ENCODE results near the gene MALRD1. TPM values are rescaled to one million over a fixed set of nuclear protein-coding genes. Genes with fewer than 3 reads are reported as not detected.

Gene MALRD1
- total RNA-seq, 1 donor from 2014 or later, result 0.28 TPM

DNA sequence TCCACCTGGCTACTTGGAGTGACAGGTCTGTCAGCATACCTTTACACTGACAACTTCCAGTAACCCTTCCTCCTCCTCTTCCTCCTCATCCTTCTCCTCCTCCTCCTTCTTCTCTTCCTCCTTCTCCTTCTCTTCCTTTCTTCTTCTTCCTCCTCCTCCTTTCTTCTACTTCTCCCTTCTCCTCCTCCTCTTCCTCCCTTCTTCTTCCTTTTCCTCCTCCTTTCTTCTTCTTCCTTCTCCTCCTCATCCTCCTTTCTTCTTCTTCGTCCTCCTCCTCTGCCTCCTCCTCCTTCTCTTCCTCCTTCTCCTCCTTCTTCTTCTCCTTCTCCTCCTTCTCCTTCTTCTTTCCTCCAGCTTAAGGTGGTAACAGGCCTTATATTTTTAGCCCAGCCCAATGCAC is 658.3 kb downstream of the MALRD1 start:
- Mint-ChIP-seq H3K27ac (ENCODE audit: unreplicated experiment) (no peak overlapping the region), H3K36me3 (ENCODE audit: low read depth, unreplicated experiment) (peaks cover 4% of the 10 kb centered on the region), H3K4me3 (ENCODE audit: unreplicated experiment) (no peak overlapping the region), H3K4me1 (ENCODE audit: unreplicated experiment) (no peaks in the 10 kb centered on the region), H3K27me3 (ENCODE audit: unreplicated experiment) (peaks cover 3% of the 10 kb centered on the region), H3K9me3 (ENCODE audit: unreplicated experiment) (no peaks in the 10 kb centered on the region)
- no peak for DNase-seq (ENCODE audit: low spot score)
- TF ChIP-seq, protein P1, sequence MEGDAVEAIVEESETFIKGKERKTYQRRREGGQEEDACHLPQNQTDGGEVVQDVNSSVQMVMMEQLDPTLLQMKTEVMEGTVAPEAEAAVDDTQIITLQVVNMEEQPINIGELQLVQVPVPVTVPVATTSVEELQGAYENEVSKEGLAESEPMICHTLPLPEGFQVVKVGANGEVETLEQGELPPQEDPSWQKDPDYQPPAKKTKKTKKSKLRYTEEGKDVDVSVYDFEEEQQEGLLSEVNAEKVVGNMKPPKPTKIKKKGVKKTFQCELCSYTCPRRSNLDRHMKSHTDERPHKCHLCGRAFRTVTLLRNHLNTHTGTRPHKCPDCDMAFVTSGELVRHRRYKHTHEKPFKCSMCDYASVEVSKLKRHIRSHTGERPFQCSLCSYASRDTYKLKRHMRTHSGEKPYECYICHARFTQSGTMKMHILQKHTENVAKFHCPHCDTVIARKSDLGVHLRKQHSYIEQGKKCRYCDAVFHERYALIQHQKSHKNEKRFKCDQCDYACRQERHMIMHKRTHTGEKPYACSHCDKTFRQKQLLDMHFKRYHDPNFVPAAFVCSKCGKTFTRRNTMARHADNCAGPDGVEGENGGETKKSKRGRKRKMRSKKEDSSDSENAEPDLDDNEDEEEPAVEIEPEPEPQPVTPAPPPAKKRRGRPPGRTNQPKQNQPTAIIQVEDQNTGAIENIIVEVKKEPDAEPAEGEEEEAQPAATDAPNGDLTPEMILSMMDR (IDR thresholded peaks at IDR 0.05; ENCODE audit: unreplicated experiment), result no peak

DNA sequence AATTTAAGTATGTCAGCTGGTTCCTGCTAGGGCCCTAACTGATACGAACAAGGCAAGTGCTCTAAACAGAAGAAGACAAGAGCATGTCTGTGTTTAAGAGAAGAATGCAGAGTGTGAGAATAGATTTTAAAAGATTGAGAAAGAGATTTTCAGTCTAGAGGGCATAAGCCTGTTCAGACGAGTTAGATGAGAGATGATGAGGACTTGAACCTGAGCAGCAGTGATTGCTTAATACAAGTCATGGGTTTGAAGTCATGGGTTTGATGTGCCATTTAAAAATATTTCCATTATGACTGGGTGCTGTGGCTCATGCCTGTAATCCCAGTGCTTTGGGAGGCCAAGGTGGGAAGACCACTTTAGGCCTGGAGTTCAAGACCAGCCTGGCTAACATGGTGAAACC is 658.8 kb downstream of the MALRD1 start:
- TF ChIP-seq, protein P1 (IDR thresholded peaks at IDR 0.05; ENCODE audit: unreplicated experiment), result no peak
- no peaks in the 10 kb centered on the region for H3K4me1 Mint-ChIP-seq (ENCODE audit: unreplicated experiment)
- DNase-seq (ENCODE audit: low spot score), result no peak
- H3K9me3 Mint-ChIP-seq (ENCODE audit: unreplicated experiment), result no peaks in the 10 kb centered on the region
- peaks cover 5% of the 10 kb centered on the region for H3K36me3 Mint-ChIP-seq (ENCODE audit: low read depth, unreplicated experiment)
- H3K4me3 Mint-ChIP-seq (ENCODE audit: unreplicated experiment), result no peak overlapping the region
- peaks cover 3% of the 10 kb centered on the region for H3K27me3 Mint-ChIP-seq (ENCODE audit: unreplicated experiment)
- H3K27ac Mint-ChIP-seq (ENCODE audit: unreplicated experiment), result no peak overlapping the region

DNA sequence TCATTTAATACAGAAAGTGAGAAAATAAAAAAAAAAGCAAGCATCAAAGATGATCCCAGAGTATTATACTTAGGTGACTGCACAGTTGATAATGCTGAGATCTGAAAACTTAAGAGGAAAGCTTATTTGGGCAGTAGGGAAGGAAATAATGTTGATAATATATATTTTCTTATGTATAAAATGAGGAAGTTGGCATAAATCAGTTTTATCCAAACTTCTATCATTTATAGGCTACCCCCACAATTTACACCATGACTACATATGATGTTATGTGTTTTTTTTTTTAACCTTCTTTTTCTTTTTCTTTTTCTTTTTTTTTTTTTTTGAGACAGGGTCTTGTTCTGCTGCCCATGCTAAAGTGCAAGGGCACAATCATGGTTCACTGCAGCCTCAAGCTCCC is 659.4 kb downstream of the MALRD1 start:
- TF ChIP-seq, protein P1 (IDR thresholded peaks at IDR 0.05; ENCODE audit: unreplicated experiment), result no peak
- H3K4me3 Mint-ChIP-seq (ENCODE audit: unreplicated experiment), result no peak overlapping the region
- no peak overlapping the region for H3K27ac Mint-ChIP-seq (ENCODE audit: unreplicated experiment)
- H3K36me3 Mint-ChIP-seq (ENCODE audit: low read depth, unreplicated experiment), result peaks cover 5% of the 10 kb centered on the region
- peaks cover 3% of the 10 kb centered on the region for H3K27me3 Mint-ChIP-seq (ENCODE audit: unreplicated experiment)
- H3K9me3 Mint-ChIP-seq (ENCODE audit: unreplicated experiment), result no peaks in the 10 kb centered on the region
- DNase-seq (ENCODE audit: low spot score), result no peak
- H3K4me1 Mint-ChIP-seq (ENCODE audit: unreplicated experiment), result no peaks in the 10 kb centered on the region

DNA sequence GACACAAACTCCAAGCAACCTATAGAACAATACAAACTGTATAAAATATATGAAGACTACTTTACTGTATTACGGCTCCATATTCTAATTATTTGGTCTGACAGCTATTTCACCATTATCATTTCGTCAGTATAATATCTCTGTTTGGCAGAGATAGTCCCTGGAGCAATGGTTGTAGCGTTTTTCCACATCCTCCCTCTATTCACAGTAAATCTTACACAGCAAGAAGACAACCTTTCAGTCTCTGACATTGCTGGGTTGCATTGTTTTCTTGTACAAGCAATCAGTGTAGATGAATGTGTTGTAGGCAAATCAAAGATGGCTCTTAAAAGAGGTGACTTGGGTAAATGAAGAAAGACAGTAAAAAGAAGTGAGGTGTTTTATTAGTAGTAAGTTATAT is 662.0 kb downstream of the MALRD1 start:
- no peaks in the 10 kb centered on the region for H3K4me1 Mint-ChIP-seq (ENCODE audit: unreplicated experiment)
- peaks cover 5% of the 10 kb centered on the region for H3K36me3 Mint-ChIP-seq (ENCODE audit: low read depth, unreplicated experiment)
- no peak overlapping the region for H3K27ac Mint-ChIP-seq (ENCODE audit: unreplicated experiment)
- DNase-seq (ENCODE audit: low spot score), result no peak
- no peaks in the 10 kb centered on the region for H3K9me3 Mint-ChIP-seq (ENCODE audit: unreplicated experiment)
- TF ChIP-seq, protein P1 (IDR thresholded peaks at IDR 0.05; ENCODE audit: unreplicated experiment), result no peak
- peaks cover 3% of the 10 kb centered on the region for H3K27me3 Mint-ChIP-seq (ENCODE audit: unreplicated experiment)
- H3K4me3 Mint-ChIP-seq (ENCODE audit: unreplicated experiment), result no peak overlapping the region

GRCh38 chr10:19713159-19713558 is 664.6 kb downstream of the MALRD1 start:
- DNase-seq (ENCODE audit: low spot score), result no peak
- Mint-ChIP-seq H3K27ac (ENCODE audit: unreplicated experiment) (no peak overlapping the region), H3K36me3 (ENCODE audit: low read depth, unreplicated experiment) (peaks cover 5% of the 10 kb centered on the region), H3K4me3 (ENCODE audit: unreplicated experiment) (no peak overlapping the region), H3K4me1 (ENCODE audit: unreplicated experiment) (no peaks in the 10 kb centered on the region), H3K27me3 (ENCODE audit: unreplicated experiment) (peaks cover 3% of the 10 kb centered on the region), H3K9me3 (ENCODE audit: unreplicated experiment) (no peaks in the 10 kb centered on the region)
- TF ChIP-seq, protein P1 (IDR thresholded peaks at IDR 0.05; ENCODE audit: unreplicated experiment), result no peak
